ENCODE measurements around the gene HOXB3.

The HOXB3 gene

GRCh38 chr17:48589831-48590606, at the start of gene HOXB3:
Gene HOXB3, minus strand, starts transcription at chr17:48590241. Its CDS starts 37,767 bp downstream, at chr17:48552474.
- peaks cover 12% of the 10 kb centered on the region for H3K4me1 ChIP-seq (ENCODE audit: control insufficient read depth, insufficient read depth, low read length)
- peaks cover 95% of the 10 kb centered on the region for H3K27me3 ChIP-seq (ENCODE audit: control insufficient read depth, insufficient read depth, low read length)
- no peaks in the 10 kb centered on the region for H3K9me3 ChIP-seq (ENCODE audit: control insufficient read depth, low read length)
- no peak within 1 kb of the TSS for H3K4me3 ChIP-seq (ENCODE audit: low read length)
- peak within 1 kb of the TSS; percentile 54 for H3K9ac ChIP-seq (ENCODE audit: low read length)
- H3K36me3 ChIP-seq (ENCODE audit: control insufficient read depth, insufficient read depth, low read length), result no peaks in the 10 kb centered on the region

GRCh38 chr17:48639136-48639535, 49.1 kb upstream of the HOXB3 start:
- no peak overlapping the region for H3K9ac ChIP-seq (ENCODE audit: low read length)
- no peak overlapping the region for H3K4me3 ChIP-seq (ENCODE audit: low read length)
- peaks cover 100% of the 10 kb centered on the region for H3K27me3 ChIP-seq (ENCODE audit: control insufficient read depth, insufficient read depth, low read length)
- H3K36me3 ChIP-seq (ENCODE audit: control insufficient read depth, insufficient read depth, low read length), result no peaks in the 10 kb centered on the region
- peaks cover 5% of the 10 kb centered on the region for H3K4me1 ChIP-seq (ENCODE audit: control insufficient read depth, insufficient read depth, low read length)
- H3K9me3 ChIP-seq (ENCODE audit: control insufficient read depth, low read length), result no peaks in the 10 kb centered on the region

GRCh38 chr17:48637323-48638260, 47.6 kb upstream of the HOXB3 start:
- no peaks in the 10 kb centered on the region for H3K9me3 ChIP-seq (ENCODE audit: control insufficient read depth, low read length)
- peaks cover 100% of the 10 kb centered on the region for H3K27me3 ChIP-seq (ENCODE audit: control insufficient read depth, insufficient read depth, low read length)
- H3K4me1 ChIP-seq (ENCODE audit: control insufficient read depth, insufficient read depth, low read length), result peaks cover 5% of the 10 kb centered on the region
- no peaks in the 10 kb centered on the region for H3K36me3 ChIP-seq (ENCODE audit: control insufficient read depth, insufficient read depth, low read length)
- no peak overlapping the region for H3K4me3 ChIP-seq (ENCODE audit: low read length)
- H3K9ac ChIP-seq (ENCODE audit: low read length), result no peak overlapping the region

- Histone ChIP-seq H3K4me1 (ENCODE audit: control insufficient read depth, insufficient read depth, low read length) (peaks cover 5% of the 10 kb centered on the region), H3K9ac (ENCODE audit: low read length) (no peak overlapping the region), H3K4me3 (ENCODE audit: low read length) (no peak overlapping the region), H3K9me3 (ENCODE audit: control insufficient read depth, low read length) (no peaks in the 10 kb centered on the region), H3K27me3 (ENCODE audit: control insufficient read depth, insufficient read depth, low read length) (peaks cover 100% of the 10 kb centered on the region), H3K36me3 (ENCODE audit: control insufficient read depth, insufficient read depth, low read length) (no peaks in the 10 kb centered on the region)
Measured at GRCh38 chr17:48636177-48637018, 46.4 kb upstream of the HOXB3 start.

- Histone ChIP-seq H3K36me3 (ENCODE audit: control insufficient read depth, insufficient read depth, low read length) (no peaks in the 10 kb centered on the region), H3K4me3 (ENCODE audit: low read length) (no peak overlapping the region), H3K9ac (ENCODE audit: low read length) (no peak overlapping the region), H3K9me3 (ENCODE audit: control insufficient read depth, low read length) (no peaks in the 10 kb centered on the region), H3K27me3 (ENCODE audit: control insufficient read depth, insufficient read depth, low read length) (peaks cover 100% of the 10 kb centered on the region), H3K4me1 (ENCODE audit: control insufficient read depth, insufficient read depth, low read length) (peaks cover 5% of the 10 kb centered on the region)
Measured at GRCh38 chr17:48634493-48635208, 44.6 kb upstream of the HOXB3 start.

GRCh38 chr17:48633266-48633677, 43.2 kb upstream of the HOXB3 start:
- Histone ChIP-seq H3K36me3 (ENCODE audit: control insufficient read depth, insufficient read depth, low read length) (no peaks in the 10 kb centered on the region), H3K4me3 (ENCODE audit: low read length) (no peak overlapping the region), H3K27me3 (ENCODE audit: control insufficient read depth, insufficient read depth, low read length) (peaks cover 100% of the 10 kb centered on the region), H3K9me3 (ENCODE audit: control insufficient read depth, low read length) (no peaks in the 10 kb centered on the region), H3K4me1 (ENCODE audit: control insufficient read depth, insufficient read depth, low read length) (peaks cover 5% of the 10 kb centered on the region), H3K9ac (ENCODE audit: low read length) (no peak overlapping the region)

- Histone ChIP-seq H3K27me3 (ENCODE audit: control insufficient read depth, insufficient read depth, low read length) (peaks cover 100% of the 10 kb centered on the region), H3K9me3 (ENCODE audit: control insufficient read depth, low read length) (no peaks in the 10 kb centered on the region), H3K9ac (ENCODE audit: low read length) (no peak overlapping the region), H3K4me3 (ENCODE audit: low read length) (no peak overlapping the region), H3K36me3 (ENCODE audit: control insufficient read depth, insufficient read depth, low read length) (no peaks in the 10 kb centered on the region), H3K4me1 (ENCODE audit: control insufficient read depth, insufficient read depth, low read length) (peaks cover 5% of the 10 kb centered on the region)
Measured at GRCh38 chr17:48632579-48633265, 42.7 kb upstream of the HOXB3 start.

GRCh38 chr17:48631693-48632578, 41.9 kb upstream of the HOXB3 start:
- peaks cover 100% of the 10 kb centered on the region for H3K27me3 ChIP-seq (ENCODE audit: control insufficient read depth, insufficient read depth, low read length)
- H3K9me3 ChIP-seq (ENCODE audit: control insufficient read depth, low read length), result no peaks in the 10 kb centered on the region
- H3K36me3 ChIP-seq (ENCODE audit: control insufficient read depth, insufficient read depth, low read length), result no peaks in the 10 kb centered on the region
- H3K9ac ChIP-seq (ENCODE audit: low read length), result no peak overlapping the region
- peaks cover 5% of the 10 kb centered on the region for H3K4me1 ChIP-seq (ENCODE audit: control insufficient read depth, insufficient read depth, low read length)
- no peak overlapping the region for H3K4me3 ChIP-seq (ENCODE audit: low read length)

GRCh38 chr17:48630925-48631692, 41.1 kb upstream of the HOXB3 start:
- H3K27me3 ChIP-seq (ENCODE audit: control insufficient read depth, insufficient read depth, low read length), result peaks cover 99% of the 10 kb centered on the region
- no peak overlapping the region for H3K9ac ChIP-seq (ENCODE audit: low read length)
- peaks cover 5% of the 10 kb centered on the region for H3K4me1 ChIP-seq (ENCODE audit: control insufficient read depth, insufficient read depth, low read length)
- no peak overlapping the region for H3K4me3 ChIP-seq (ENCODE audit: low read length)
- no peaks in the 10 kb centered on the region for H3K9me3 ChIP-seq (ENCODE audit: control insufficient read depth, low read length)
- no peaks in the 10 kb centered on the region for H3K36me3 ChIP-seq (ENCODE audit: control insufficient read depth, insufficient read depth, low read length)

Data from mucosa of stomach (tissue), 1 donor.